AG08396 (cell line): ENCODE measurements around the gene ZC3H11A.
"Not testable (repeated sequence)": the region's sequence is repeated elsewhere in the genome, so short reads cannot be mapped to it uniquely, and the experiment has no call there.

Experiments
- DNase-seq: peaks from one replicate; pipeline ENCODE4 v3.0.0; 2012; ENCODE audit warnings: low spot score, mixed read lengths

ZC3H11A gene

GRCh38 chr1:203781962-203782361 lies 13.5 kb upstream of the ZC3H11A start:
- DNase-seq: no peak

GRCh38 chr1:203789966-203790365 lies 5.5 kb upstream of the ZC3H11A start:
- no peak for DNase-seq

- no peak for DNase-seq
Observed at GRCh38 chr1:203791498-203791897, 3.9 kb upstream of the ZC3H11A start.

- DNase-seq: no peak
Observed at GRCh38 chr1:203792486-203792885, 2.9 kb upstream of the ZC3H11A start.

- not testable (repeated sequence) for DNase-seq
Observed at GRCh38 chr1:203793561-203793960, 1.9 kb upstream of the ZC3H11A start.

- no peak for DNase-seq
Observed at GRCh38 chr1:203794764-203795440, 521 bp upstream of the ZC3H11A start.

GRCh38 chr1:203796236-203796605 lies 798 bp downstream of the ZC3H11A start:
- no peak for DNase-seq

GRCh38 chr1:203797216-203797615 lies 1.8 kb downstream of the ZC3H11A start:
- no peak for DNase-seq

GRCh38 chr1:203797948-203798655 lies 2.7 kb downstream of the ZC3H11A start:
- DNase-seq: no peak

GRCh38 chr1:203799157-203799556 lies 3.7 kb downstream of the ZC3H11A start:
- DNase-seq: no peak

GRCh38 chr1:203799971-203800370 lies 4.5 kb downstream of the ZC3H11A start:
- no peak for DNase-seq

- no peak for DNase-seq
Observed at GRCh38 chr1:203805689-203806088, 10.3 kb downstream of the ZC3H11A start.

GRCh38 chr1:203807196-203807595 lies 11.8 kb downstream of the ZC3H11A start:
- DNase-seq: no peak

- no peak for DNase-seq
Observed at GRCh38 chr1:203813581-203814341, 18.3 kb downstream of the ZC3H11A start.

GRCh38 chr1:203818399-203818798 lies 23.0 kb downstream of the ZC3H11A start:
- no peak for DNase-seq

GRCh38 chr1:203823306-203823705 lies 27.9 kb downstream of the ZC3H11A start:
- DNase-seq: no peak

- DNase-seq: no peak
Observed at GRCh38 chr1:203826175-203826574, 30.8 kb downstream of the ZC3H11A start.

GRCh38 chr1:203828002-203828401 lies 32.6 kb downstream of the ZC3H11A start:
- no peak for DNase-seq

GRCh38 chr1:203828503-203828902 lies 33.1 kb downstream of the ZC3H11A start:
- no peak for DNase-seq

- not testable (repeated sequence) for DNase-seq
Observed at GRCh38 chr1:203829247-203829646, 33.8 kb downstream of the ZC3H11A start.

- no peak for DNase-seq
Observed at GRCh38 chr1:203835476-203835875, 40.1 kb downstream of the ZC3H11A start.

- DNase-seq: no peak
Observed at GRCh38 chr1:203839081-203839480, 43.7 kb downstream of the ZC3H11A start.

GRCh38 chr1:203840208-203840808 lies 44.9 kb downstream of the ZC3H11A start:
- no peak for DNase-seq
